HG02763 (cell line): ENCODE measurements around the gene PZP.
"Not testable (repeated sequence)": the region's sequence is repeated elsewhere in the genome, so short reads cannot be mapped to it uniquely, and the experiment has no call there.

Experiments used
- ATAC-seq: cut with Tn5 transposase; IDR thresholded peaks from one replicate; pipeline ENCODE4 v1.9.1; 2021; ENCODE audit warnings: mild to moderate bottlenecking, moderate library complexity; ENCODE audit not compliant: unreplicated experiment

Gene PZP

DNA sequence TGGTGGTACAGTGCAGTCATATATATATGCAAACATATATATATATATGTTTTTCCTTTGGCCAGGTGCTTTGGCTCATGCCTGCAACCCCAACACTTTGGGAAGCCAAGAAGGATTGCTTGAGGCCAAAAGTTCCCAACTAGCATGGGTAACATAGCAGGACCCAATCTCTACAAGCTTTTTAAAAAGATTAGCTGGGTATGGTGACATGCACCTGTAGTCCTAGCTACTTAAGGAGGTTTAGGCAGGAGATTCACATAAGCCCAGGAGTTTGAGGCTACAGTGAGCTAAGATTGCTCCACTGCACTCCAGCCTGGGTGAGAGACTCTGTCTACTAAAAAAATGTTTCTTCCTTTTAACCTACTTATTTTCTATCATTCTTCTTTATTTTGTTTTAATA, 10.2 kb downstream of the PZP start:
- no peak for ATAC-seq

DNA sequence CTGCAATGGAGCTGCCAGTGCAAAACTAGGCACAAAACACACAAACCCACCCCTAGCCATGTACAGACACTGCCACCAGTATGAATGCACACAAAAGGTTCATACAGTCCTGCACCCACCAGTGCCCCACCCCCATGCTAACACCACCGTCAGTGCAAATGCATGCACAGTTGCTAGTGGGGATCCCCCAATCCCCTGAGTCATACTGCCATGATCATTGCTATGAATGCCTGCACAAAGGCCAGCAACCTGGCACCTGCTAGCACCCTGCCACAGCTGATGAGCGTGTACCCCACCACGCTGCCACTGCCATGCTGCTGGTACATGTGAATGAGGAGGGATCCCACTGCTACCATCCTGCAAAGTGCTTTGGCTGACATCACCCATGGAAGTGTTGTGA, 23.9 kb downstream of the PZP start:
- ATAC-seq: no peak

DNA sequence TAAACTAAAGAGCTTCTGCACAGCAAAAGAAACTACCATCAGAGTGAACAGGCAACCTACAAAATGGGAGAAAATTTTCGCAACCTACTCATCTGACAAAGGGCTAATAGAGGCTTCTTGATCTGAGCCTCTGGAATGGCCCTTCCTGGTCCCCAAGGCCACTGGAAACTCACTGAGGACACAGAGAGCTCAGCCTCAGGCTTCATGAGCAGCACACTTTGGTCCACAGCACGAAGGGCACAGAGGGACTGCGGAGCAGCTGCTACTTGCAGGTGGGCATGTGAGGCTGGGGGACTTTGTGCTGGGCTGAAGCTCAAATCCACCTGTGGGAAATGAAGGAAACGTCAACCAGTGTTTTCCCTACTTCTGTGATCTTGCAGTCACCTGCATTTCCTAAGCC, 27.4 kb downstream of the PZP start:
- no peak for ATAC-seq

DNA sequence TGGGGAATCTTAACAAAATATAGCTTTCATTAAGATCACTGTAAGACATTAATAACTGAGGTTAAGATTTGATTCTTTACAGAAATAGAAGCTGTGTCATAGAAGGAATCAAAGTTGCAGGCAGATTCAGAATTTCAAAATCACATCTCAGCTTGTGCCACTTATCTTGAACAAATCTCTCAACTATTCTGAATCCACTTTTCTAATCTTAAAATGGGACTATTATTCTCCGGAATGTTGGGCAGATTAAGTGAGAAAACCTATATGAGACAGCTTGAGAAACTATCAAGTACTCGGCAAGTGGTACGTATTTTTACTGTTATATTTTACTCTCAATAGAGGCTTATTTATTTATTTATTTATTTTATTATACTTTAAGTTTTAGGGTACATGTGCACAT, 28.4 kb downstream of the PZP start:
- no peak for ATAC-seq

DNA sequence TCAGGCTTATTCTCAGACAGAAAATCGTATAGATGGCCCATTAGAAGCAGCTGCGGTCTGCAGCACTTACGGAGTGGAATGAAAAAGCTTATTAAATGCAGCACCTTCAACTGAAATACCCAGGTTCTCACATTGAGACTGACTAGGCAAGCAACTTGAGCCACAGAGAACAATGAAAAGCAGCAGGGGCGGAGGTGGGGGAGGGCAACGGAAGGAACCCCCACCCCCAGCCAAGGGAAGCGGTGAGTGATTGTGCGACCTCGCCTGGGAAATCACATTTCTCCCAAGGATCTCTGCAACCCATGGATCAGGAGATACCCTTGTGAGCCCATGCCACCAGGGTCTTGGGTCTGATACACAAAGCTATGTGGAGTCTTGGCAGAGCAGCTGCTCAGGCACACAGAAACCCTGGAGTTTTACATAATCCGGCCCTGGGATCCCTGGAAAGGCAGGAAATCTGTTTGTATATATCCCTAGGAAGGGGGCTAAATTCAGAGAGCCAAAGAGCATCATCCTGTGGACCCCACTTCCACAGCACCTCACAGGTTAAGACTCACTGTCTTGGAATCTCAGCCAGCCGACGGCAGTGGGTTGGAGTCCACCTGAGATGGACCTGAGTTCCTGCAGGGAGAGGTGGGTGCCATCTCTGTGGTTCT, 38.1 kb downstream of the PZP start:
- no peak for ATAC-seq

DNA sequence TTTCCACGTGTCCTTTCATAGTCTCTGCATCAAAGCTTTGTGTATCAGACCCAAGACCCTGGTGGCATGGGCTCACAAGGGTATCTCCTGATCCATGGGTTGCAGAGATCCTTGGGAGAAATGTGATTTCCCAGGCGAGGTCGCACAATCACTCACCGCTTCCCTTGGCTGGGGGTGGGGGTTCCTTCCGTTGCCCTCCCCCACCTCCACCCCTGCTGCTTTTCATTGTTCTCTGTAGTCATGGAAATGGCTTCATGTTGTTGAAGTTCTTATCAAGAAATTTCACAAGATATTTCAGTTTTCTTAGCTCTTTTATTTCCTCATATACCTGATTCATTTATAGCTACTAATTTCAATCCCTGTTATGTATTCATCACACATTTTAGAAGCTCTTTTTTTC, 40.9 kb downstream of the PZP start:
- not testable (repeated sequence) for ATAC-seq

DNA sequence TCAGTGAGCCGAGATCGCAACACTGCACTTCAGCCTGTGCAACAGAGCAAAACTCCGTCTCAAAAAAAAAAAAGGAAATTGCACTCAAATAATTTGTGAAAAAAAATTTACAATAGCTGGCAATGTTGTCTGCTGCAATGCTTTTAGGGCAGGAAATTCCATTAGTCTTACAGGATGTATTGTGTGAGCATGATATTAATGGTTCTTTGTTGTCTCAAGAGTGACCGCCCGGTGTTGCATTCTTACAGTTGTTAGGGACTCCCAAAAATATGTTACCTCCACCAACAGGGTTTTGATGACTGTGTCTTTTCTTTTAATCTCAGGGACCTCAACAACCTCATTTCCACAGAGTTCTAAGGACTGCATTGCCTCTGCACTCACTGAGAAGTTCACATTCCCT, 44.8 kb downstream of the PZP start:
- no peak for ATAC-seq

DNA sequence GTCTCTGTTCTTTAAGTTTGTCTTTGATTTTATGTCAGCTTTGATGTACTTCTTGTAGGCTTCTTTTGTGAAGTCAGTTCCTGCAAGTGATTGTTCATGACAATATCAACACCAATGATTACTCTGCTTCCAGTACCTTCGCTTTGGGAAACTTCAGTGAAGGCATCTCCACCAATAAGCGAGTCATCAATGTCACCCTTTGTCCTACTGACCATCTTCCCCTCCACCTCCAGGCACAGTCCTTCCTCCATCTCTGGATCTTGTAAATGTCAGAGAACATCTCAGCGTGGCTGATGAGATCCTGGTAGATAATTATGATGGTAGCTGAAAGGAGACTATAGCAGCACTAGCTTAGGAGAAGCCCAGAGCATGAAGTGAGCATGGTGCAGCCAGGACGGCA, 52.1 kb downstream of the PZP start:
- no peak for ATAC-seq

DNA sequence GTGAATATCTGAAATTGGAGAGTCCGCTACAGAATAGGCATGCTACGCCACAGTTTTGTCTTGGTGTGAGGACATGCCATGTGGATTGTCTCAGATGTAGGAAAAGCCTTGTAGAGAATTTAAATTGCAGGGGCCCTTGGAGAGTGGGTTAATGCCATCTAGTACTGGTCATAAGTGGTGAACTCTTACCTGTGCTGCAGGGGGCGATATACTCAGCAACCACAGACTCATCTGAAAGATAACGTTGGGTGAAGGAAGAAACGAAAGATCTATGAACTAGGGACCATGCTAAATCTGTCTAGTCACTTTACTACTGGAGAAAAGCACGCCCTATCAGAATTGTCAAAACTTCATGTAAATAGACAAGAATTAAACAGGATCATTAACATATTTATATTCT, 58.8 kb downstream of the PZP start:
- no peak for ATAC-seq

DNA sequence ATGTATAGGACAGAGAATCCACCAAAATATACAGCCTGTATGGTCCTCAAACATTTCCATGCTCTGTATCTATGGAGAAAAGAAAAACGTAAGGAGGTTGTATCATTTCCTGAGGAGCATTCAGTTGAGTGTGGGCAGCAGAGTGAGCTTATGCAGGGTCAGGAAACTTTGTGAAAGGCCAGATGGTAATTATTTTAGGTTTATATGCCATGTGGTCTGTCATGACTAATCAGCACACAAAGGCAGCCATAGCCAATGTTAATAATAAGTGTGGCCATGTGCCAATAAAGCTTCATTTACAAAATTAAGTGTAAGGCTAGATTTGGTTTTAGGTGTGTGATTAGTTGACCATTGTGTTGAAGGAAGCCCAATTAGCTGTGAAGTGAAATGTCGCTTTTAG, 59.3 kb downstream of the PZP start:
- ATAC-seq: no peak

DNA sequence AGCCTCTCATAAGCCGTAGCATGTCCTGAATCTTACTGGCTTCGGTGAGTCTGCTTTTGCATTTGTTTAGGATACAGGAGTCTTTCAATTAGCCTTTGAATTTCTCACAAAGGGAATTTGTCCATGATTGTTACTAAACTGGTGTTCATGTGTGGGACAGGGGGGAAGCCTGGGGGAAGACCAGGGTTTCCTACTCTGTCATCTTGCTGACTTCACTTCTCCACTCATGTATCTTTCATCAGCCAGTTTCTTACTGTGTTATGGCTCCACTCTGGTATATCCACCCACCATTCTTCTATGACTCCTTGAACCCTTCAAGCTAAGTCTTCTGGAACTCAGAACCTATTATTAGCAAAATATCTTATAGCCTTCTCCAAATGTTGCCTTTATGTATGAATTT, 60.7 kb downstream of the PZP start:
- no peak for ATAC-seq

DNA sequence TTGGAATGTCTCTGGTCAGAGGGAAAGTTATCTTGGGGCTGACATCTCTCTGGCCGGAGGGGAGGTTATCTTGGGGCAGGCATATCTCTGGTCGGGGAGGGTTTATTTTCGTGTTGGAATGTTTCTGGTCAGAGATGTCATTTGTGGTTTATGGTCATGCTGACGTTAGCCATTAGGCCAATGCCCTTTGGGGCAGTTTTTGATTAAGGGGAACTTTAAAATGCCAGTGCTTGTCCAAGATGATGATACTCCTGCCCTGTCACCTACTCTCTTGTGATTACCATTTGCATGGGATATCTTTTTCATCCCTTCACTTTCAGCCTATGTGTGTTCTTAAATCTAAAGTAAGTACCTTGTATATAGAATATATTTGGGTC, 63.5 kb downstream of the PZP start:
- ATAC-seq: no peak

DNA sequence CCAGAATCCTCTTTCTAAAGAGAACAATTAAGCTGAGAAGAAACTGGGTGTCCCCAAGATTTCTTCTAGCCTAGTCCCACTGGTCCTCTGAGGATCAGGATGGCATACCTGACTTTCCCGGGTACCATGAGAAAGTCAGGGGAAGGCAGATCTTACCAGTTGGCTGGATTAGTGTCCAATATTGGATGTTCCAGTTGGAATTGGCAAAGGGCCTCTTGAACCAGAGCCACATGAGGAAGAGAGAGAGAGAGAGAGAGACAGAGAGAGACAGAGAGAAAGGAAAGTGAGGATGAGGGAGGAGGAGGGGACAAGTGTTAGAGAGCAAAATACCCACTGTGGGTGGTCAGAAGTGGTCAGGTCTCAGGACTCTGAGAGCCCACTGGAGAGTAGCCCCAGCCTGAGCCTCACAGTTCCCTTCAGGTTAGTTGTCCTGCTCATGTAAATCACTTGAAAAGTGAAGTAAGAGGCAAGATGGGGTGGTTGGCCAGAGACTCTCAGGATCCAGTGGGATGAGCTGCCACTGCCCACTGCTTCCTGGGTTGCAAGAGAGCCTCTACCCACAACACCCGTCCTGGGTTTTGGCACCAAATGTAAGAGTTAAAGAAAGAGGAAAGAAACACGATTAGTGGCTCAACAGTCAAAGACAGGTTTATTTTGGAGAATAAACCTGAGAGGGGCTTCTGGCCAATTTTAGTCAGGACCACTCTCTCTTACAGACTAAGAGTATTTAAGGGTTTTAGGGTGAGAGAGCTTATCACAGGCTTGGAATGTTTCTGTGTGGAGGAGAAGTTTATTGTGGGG, 64.1 kb downstream of the PZP start:
- no peak for ATAC-seq

DNA sequence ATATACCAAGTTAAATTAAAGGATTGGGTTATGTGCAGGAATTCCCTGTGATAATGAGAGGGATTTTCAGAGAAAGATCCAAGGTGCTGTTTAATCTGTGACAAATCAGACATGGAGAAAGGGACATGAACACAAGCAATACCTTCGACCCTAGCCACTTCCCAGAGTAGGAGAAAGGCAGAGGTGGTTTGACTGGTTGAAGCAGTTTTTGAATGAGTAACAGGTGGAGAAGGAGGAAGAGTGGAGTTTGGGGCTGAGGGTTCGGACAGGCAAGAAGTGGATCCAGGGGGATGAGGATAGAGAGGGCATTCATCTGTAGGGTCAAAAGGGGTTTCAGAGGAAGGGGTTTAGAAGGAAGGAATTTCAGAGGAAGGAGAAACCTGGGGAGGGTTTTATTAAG, 65.1 kb downstream of the PZP start:
- no peak for ATAC-seq

DNA sequence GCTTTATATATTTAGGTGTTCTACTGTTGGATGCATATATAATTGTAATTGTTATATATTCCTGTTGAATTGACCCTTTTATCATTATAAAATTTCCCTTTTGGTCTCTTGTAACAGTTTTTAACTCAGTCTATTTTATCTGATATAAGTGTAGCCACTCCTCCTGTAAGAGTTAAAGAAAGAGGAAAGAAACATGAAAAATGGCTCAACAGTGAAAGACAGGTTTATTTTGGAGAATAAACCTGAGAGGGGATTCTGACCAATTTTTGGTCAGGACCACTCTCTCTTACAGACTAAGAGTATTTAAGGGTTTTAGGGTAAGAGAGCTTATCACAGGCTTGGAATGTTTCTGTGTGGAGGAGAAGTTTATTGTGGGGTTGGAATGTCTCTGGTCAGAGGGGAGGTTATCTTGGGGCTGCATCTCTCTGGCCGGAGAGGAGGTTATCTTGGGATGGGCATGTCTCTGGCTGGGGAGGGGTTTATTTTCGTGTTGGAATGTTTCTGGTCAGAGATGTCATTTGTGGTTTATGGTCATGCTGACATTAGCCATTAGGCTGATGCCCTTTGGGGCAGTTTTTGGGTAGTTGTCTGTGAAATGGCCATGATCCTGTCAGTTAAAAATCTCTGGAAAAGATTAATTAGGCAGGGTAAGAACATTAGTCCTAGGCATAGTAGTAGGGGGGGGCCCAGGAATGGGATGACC, 68.5 kb downstream of the PZP start:
- ATAC-seq: not testable (repeated sequence)

DNA sequence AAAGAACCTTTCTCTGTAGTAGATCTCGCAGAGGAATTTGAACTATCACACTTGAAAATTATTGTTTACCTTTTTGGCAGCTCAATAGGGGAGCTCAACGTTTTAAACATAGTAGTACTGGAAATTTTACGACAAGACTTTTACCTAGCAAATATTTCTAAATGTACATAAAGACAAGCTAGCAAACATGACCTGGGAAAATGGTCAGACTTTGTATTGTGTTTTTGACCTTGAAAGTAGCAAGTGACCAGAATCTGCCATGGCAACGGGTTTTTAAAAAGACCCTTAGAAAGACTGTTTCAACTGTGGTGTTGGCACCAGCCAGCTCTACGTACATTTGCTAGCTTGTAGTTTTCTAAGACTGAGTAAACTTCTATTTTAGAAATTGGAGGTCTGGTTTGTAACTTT, 72.3 kb downstream of the PZP start:
- no peak for ATAC-seq

DNA sequence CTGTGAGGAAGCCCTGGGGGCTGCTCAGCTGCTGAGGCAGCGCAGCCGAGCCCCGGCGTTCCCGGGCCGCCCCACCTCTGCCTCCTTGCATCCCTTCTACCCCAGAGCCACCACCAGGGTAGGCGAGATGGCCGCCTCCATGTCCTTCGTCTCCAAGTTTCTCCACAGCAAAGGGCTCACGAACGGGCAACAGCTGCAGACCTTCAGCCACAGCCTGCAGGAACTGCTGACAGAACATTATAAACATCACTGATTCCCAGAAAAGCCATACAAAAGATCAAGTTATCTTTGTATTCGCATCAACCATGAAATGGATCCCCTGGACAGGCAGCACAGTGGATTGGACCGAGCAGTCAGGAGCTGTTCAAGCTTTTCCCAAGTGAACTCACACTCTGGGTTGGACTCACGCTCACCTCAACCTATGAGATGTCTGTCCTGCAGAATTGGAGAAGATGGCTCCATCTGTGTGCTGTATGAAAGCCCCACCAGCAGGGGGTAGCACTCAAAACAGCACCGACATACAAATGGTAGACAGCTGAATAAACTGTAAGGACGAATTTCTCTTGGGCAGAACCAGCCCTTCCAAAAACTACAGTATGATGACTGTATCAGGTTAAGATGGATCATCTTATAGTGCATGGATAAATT, 73.1 kb downstream of the PZP start:
- ATAC-seq: no peak

DNA sequence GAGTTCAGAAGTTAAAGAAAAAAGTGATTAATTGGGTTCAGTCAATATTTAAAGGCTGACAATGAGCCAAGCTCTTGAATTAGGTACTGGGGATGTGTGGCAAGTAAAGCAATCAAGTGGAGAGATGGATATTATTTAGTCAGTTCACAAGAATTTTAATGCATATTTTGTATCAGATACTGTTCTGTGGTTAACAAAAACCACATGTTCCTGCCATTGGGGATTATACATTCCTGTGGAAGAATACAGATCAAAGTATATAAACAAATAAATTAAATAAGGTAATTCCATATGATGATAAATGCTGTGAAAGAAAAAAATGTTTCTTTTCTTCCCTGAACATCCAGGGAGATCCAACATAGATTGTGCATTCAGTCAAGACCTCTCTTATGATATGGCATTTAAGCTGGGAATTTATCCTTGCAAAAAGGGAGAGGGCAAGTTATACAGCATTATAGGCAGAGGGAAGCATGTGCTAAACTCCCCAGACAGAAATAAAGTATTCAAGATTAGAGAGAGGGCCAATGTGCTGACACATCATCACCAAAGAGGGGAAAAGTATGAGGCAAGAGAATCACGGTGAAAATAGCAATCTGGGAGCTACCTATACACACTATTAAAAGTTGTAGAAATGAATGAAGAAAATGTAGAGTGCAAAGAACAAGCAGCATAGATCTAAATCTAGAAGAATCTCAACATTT, 74.8 kb downstream of the PZP start:
- ATAC-seq: no peak

DNA sequence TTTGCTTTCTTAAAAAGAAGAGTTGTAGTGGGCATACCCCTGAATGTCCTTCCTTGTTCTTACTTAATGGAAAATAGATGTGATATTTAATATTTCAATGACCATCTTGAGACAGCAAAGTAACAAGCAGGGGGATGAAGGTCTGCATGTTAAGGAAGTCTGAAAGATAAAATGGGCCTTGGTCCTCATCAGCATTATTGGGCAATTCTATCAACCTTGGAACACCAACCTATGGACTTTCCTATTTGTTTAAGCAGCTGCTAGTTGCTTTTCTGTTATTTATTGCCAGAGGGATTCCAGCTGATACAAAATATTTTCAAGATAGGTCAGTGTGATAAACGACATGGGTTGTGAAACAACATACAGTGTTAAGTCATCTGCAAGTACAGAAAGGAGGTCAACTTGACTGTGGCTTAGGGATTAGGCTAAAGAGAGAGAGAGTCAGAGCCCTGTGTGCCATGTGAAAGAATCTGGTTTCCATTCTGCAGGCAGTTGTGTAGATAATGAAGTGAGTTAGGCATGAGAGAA, 76.1 kb downstream of the PZP start:
- ATAC-seq: no peak

DNA sequence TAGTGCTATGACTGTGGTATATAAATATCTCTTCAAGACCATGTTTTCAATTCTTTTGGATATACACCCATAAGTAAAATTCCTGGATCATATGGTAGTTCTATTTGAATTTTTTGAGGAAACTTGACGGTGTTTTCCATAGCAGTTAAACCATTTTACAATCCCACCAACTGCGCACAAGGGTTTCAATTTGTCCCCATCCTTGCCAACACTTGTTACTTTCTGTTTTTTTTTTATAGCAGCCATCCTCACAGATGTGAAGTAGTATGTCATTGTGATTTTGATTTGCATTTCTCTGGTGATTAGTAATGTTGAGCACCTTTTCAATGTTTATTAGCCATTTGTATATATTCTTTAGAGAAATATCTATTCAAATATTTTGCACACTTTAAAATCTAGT, 78.0 kb downstream of the PZP start:
- no peak for ATAC-seq
